ENCODE results near the gene PCDHB7.
"Not testable (repeated sequence)": the region's sequence is repeated elsewhere in the genome, so short reads cannot be mapped to it uniquely, and the experiment has no call there.

PCDHB7 gene

GRCh38 chr5:141172381-141173204, at the start of gene PCDHB7:
PCDHB7 (plus strand) TSS chr5:141172644; CDS start chr5:141172836, 192 bp downstream.
- Histone ChIP-seq H3K27me3 (ENCODE audit: insufficient read depth, low read length) (no peaks in the 10 kb centered on the region), H3K9ac (ENCODE audit: low read depth, low read length) (no peak within 1 kb of the TSS), H3K27ac (ENCODE audit: low read length) (no peak within 1 kb of the TSS), H3K36me3 (ENCODE audit: insufficient read depth, low read depth, low read length) (no peaks in the 10 kb centered on the region), H3K9me3 (ENCODE audit: insufficient read depth, low read depth, low read length) (peaks cover 28% of the 10 kb centered on the region; the same call in 1 of the 2 replicates), H3K4me3 (ENCODE audit: low read length) (no peak within 1 kb of the TSS), H3K4me1 (ENCODE audit: insufficient read depth, low read length) (no peaks in the 10 kb centered on the region)

DNA sequence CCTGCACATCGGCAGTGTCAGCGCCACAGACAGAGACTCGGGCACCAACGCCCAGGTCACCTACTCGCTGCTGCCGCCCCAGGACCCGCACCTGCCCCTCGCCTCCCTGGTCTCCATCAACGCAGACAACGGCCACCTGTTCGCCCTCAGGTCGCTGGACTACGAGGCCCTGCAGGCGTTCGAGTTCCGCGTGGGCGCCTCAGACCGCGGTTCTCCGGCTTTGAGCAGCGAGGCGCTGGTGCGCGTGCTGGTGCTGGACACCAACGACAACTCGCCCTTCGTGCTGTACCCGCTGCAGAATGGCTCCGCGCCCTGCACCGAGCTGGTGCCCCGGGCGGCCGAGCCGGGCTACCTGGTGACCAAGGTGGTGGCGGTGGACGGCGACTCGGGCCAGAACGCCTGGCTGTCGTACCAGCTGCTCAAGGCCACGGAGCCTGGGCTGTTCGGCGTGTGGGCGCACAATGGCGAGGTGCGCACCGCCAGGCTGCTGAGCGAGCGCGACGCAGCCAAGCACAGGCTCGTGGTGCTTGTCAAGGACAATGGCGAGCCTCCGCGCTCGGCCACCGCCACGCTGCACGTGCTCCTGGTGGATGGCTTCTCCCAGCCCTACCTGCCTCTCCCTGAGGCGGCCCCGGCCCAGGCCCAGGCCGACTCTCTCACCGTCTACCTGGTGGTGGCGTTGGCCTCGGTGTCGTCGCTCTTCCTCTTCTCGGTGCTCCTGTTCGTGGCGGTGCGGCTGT, 48.9 kb upstream of the PCDHB7 start:
- H3K4me3 ChIP-seq (ENCODE audit: low read length); H3K27me3 ChIP-seq (ENCODE audit: insufficient read depth, low read length); H3K9ac ChIP-seq (ENCODE audit: low read depth, low read length); H3K4me1 ChIP-seq (ENCODE audit: insufficient read depth, low read length); H3K36me3 ChIP-seq (ENCODE audit: insufficient read depth, low read depth, low read length); H3K27ac ChIP-seq (ENCODE audit: low read length): not testable (repeated sequence)
- H3K9me3 ChIP-seq (ENCODE audit: insufficient read depth, low read depth, low read length), result peaks cover 22% of the 10 kb centered on the region; the same call in 1 of the 2 replicates

DNA sequence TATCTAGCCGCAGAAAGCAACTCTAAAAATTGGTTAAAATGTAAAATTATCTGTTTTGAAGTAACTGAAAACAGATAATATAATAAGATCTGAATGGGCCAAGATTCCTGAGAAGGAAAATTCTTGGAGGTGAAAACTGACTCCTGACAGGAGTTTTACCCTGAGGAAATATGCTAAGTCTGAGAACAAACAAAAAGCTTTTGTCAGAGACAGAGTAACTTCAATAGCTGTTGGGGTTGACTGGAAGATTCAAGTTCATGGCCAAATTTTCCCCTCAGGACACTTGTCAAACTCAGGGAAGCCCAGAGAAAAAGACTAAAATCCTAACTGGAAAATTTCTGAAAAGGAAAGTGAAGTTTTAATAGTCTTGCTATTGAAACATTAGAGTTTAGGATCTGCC, 45.1 kb upstream of the PCDHB7 start:
- Histone ChIP-seq H3K4me1 (ENCODE audit: insufficient read depth, low read length) (no peaks in the 10 kb centered on the region), H3K27me3 (ENCODE audit: insufficient read depth, low read length) (no peaks in the 10 kb centered on the region), H3K36me3 (ENCODE audit: insufficient read depth, low read depth, low read length) (no peaks in the 10 kb centered on the region), H3K4me3 (ENCODE audit: low read length) (peak overlapping the region; percentile 30; the same call in 1 of the 2 replicates), H3K9me3 (ENCODE audit: insufficient read depth, low read depth, low read length) (peaks cover 23% of the 10 kb centered on the region; the same call in 1 of the 2 replicates), H3K27ac (ENCODE audit: low read length) (no peak overlapping the region), H3K9ac (ENCODE audit: low read depth, low read length) (no peak overlapping the region)

DNA sequence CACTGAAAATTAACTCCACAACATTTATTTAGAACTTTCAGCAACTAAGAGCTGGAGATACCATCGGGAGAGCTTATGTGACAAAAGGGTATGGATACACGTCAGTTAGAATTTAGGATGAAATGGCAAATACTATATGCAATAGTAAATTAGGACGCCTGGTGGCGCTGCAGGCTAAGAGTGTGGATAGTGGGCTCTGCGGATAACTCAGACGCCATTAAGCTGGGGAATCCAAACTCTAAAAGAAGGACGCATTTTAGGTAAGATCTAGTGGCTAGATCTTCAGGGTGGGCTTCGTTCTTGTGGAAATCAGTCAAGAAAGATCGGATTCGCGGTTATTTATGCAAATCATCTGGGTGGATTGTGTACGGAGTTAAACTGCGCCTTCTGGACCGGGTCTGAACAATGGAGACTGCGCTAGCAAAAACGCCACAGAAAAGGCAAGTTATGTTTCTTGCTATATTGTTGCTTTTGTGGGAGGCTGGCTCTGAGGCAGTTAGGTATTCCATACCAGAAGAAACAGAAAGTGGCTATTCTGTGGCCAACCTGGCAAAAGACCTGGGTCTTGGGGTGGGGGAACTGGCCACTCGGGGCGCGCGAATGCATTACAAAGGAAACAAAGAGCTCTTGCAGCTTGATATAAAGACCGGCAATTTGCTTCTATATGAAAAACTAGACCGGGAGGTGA, 37.3 kb upstream of the PCDHB7 start, which contains the start of gene PCDHB5:
PCDHB5 (plus strand) TSS at position 177 of the 688 bp plus-strand sequence; CDS start at position 406, 229 bp downstream.
- H3K9me3 ChIP-seq (ENCODE audit: insufficient read depth, low read depth, low read length), result peaks cover 65% of the 10 kb centered on the region
- no peak within 1 kb of the TSS for H3K27ac ChIP-seq (ENCODE audit: low read length)
- no peaks in the 10 kb centered on the region for H3K27me3 ChIP-seq (ENCODE audit: insufficient read depth, low read length)
- H3K4me3 ChIP-seq (ENCODE audit: low read length), result 0 out of 2 replicates have a peak within 1 kb of the TSS, but pooled peaks have one; percentile 23
- no peaks in the 10 kb centered on the region for H3K4me1 ChIP-seq (ENCODE audit: insufficient read depth, low read length)
- no peak within 1 kb of the TSS for H3K9ac ChIP-seq (ENCODE audit: low read depth, low read length)
- H3K36me3 ChIP-seq (ENCODE audit: insufficient read depth, low read depth, low read length), result no peaks in the 10 kb centered on the region

GRCh38 chr5:141135718-141136266, 36.7 kb upstream of the PCDHB7 start:
- H3K27me3 ChIP-seq (ENCODE audit: insufficient read depth, low read length), result no peaks in the 10 kb centered on the region
- H3K27ac ChIP-seq (ENCODE audit: low read length), result no peak overlapping the region
- no peak overlapping the region for H3K4me3 ChIP-seq (ENCODE audit: low read length)
- H3K9me3 ChIP-seq (ENCODE audit: insufficient read depth, low read depth, low read length), result peaks cover 67% of the 10 kb centered on the region
- no peak overlapping the region for H3K9ac ChIP-seq (ENCODE audit: low read depth, low read length)
- no peaks in the 10 kb centered on the region for H3K36me3 ChIP-seq (ENCODE audit: insufficient read depth, low read depth, low read length)
- H3K4me1 ChIP-seq (ENCODE audit: insufficient read depth, low read length), result no peaks in the 10 kb centered on the region

GRCh38 chr5:141137346-141137745, 35.1 kb upstream of the PCDHB7 start:
- not testable (repeated sequence) for H3K36me3 ChIP-seq (ENCODE audit: insufficient read depth, low read depth, low read length); H3K27me3 ChIP-seq (ENCODE audit: insufficient read depth, low read length); H3K4me3 ChIP-seq (ENCODE audit: low read length); H3K27ac ChIP-seq (ENCODE audit: low read length); H3K4me1 ChIP-seq (ENCODE audit: insufficient read depth, low read length); H3K9ac ChIP-seq (ENCODE audit: low read depth, low read length)
- H3K9me3 ChIP-seq (ENCODE audit: insufficient read depth, low read depth, low read length), result peaks cover 58% of the 10 kb centered on the region

DNA sequence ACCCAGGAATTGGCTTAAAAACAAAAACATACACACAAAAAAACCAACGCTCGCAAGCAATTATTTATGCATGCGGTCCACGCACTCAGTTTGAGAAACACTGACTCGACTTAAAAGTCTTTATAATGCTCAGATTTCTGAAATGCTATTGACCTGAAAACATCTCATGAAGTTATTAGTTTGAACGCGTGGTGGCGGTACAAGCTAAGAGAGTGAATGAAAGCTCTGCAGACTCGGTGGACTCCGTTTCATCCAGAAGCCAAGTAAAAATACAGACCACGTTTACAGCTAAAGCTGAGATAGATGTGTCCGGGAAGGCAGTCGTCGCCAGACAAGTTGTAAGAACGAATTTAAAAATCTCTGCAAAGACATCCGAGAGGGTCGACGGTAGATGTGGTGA, 22.6 kb upstream of the PCDHB7 start, which contains the start of gene PCDHB6:
PCDHB6 (plus strand) TSS at position 246 of the 400 bp plus-strand sequence. CDS start 201 bp downstream, outside the sequence.
- Histone ChIP-seq H3K9me3 (ENCODE audit: insufficient read depth, low read depth, low read length) (peaks cover 22% of the 10 kb centered on the region; the same call in 1 of the 2 replicates), H3K4me1 (ENCODE audit: insufficient read depth, low read length) (no peaks in the 10 kb centered on the region), H3K4me3 (ENCODE audit: low read length) (no peak within 1 kb of the TSS), H3K27me3 (ENCODE audit: insufficient read depth, low read length) (no peaks in the 10 kb centered on the region), H3K9ac (ENCODE audit: low read depth, low read length) (no peak within 1 kb of the TSS), H3K36me3 (ENCODE audit: insufficient read depth, low read depth, low read length) (no peaks in the 10 kb centered on the region), H3K27ac (ENCODE audit: low read length) (no peak within 1 kb of the TSS)

DNA sequence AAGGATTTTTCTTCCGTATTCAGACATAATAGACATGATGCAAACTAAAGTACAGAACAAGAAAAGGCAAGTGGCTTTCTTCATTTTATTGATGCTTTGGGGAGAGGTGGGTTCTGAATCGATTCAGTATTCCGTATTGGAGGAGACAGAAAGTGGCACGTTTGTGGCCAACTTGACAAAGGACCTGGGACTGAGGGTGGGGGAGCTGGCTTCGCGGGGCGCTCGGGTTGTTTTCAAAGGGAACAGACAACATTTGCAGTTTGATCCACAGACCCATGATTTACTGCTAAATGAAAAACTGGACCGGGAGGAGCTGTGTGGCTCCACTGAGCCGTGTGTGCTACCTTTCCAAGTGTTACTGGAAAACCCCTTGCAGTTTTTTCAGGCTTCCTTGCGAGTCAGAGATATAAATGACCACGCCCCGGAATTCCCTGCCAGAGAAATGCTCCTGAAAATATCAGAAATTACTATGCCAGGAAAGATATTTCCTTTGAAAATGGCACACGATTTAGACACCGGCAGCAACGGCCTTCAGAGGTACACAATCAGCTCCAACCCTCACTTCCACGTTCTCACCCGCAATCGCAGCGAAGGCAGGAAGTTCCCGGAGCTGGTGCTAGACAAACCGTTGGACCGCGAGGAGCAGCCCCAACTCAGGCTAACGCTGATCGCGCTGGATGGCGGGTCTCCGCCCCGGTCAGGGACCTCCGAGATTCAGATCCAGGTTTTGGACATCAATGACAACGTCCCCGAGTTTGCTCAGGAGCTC, 22.0 kb upstream of the PCDHB7 start:
- Histone ChIP-seq H3K27ac (ENCODE audit: low read length) (no peak overlapping the region), H3K36me3 (ENCODE audit: insufficient read depth, low read depth, low read length) (no peaks in the 10 kb centered on the region), H3K4me1 (ENCODE audit: insufficient read depth, low read length) (no peaks in the 10 kb centered on the region), H3K4me3 (ENCODE audit: low read length) (no peak overlapping the region), H3K27me3 (ENCODE audit: insufficient read depth, low read length) (no peaks in the 10 kb centered on the region), H3K9me3 (ENCODE audit: insufficient read depth, low read depth, low read length) (peaks cover 26% of the 10 kb centered on the region; the same call in 1 of the 2 replicates), H3K9ac (ENCODE audit: low read depth, low read length) (no peak overlapping the region)

GRCh38 chr5:141150993-141151325, 21.5 kb upstream of the PCDHB7 start:
- Histone ChIP-seq H3K27me3 (ENCODE audit: insufficient read depth, low read length) (no peaks in the 10 kb centered on the region), H3K9ac (ENCODE audit: low read depth, low read length) (no peak overlapping the region), H3K27ac (ENCODE audit: low read length) (no peak overlapping the region), H3K4me1 (ENCODE audit: insufficient read depth, low read length) (no peaks in the 10 kb centered on the region), H3K9me3 (ENCODE audit: insufficient read depth, low read depth, low read length) (peaks cover 30% of the 10 kb centered on the region; the same call in 1 of the 2 replicates), H3K36me3 (ENCODE audit: insufficient read depth, low read depth, low read length) (no peaks in the 10 kb centered on the region), H3K4me3 (ENCODE audit: low read length) (no peak overlapping the region)

- H3K4me3 ChIP-seq (ENCODE audit: low read length); H3K36me3 ChIP-seq (ENCODE audit: insufficient read depth, low read depth, low read length); H3K9ac ChIP-seq (ENCODE audit: low read depth, low read length); H3K27ac ChIP-seq (ENCODE audit: low read length); H3K27me3 ChIP-seq (ENCODE audit: insufficient read depth, low read length); H3K4me1 ChIP-seq (ENCODE audit: insufficient read depth, low read length): not testable (repeated sequence)
- H3K9me3 ChIP-seq (ENCODE audit: insufficient read depth, low read depth, low read length), result peaks cover 31% of the 10 kb centered on the region; the same call in 1 of the 2 replicates
Measured at GRCh38 chr5:141151632-141152031, 20.8 kb upstream of the PCDHB7 start.
